GM19238 (cell line): ENCODE measurements around the gene DMAP1.

Experiments used
- DNase-seq: peaks from one replicate; pipeline ENCODE4 v3.0.0; 2011; ENCODE audit warnings: low spot score; ENCODE audit not compliant: insufficient read length

The DMAP1 gene

DNA sequence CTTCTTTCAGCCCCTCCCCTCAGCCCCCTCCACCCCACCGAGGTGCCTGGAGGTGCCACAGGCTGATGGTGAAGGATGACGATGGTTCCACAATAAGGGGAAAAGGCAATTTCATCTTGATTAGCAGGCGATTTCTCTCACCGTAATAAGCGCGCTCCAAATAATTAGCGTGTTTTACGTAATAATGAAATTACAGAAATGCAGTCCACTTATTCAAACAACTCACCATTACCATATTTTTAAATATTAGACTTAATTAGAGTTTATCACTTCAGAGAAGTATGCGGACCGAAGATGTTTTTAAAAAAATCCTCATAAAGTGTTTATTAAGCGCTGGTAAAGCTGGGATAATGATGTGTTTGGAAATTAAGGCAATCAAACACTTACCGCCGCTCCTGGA is 14.9 kb downstream of the DMAP1 start:
- DNase-seq, result no peak

GRCh38 chr1:44229435-44230167 is 16.3 kb downstream of the DMAP1 start:
- no peak for DNase-seq

GRCh38 chr1:44230796-44231195 is 17.5 kb downstream of the DMAP1 start:
- no peak for DNase-seq

DNA sequence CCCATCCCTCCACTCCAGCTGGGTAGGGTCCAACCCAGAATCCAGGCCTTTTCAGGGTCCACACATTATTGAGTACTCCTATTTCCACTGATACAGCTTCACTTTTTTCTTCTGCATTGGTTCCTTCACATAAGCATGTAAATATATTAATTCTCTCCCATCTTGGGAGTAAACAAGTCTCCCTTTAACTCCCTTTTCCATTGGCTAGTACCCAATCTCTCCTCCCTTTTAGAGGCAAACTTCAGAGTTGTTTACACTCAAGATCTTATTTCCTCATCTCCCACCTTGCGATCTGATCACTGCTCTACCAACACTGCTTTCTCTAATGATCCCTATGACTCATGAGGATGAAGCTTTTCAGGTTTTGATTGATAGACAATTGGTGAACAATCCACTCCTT is 20.3 kb downstream of the DMAP1 start:
- DNase-seq, result no peak

- DNase-seq, result no peak
These were observed 22.5 kb downstream of the DMAP1 start for GRCh38 chr1:44235808-44236207.

- DNase-seq, result no peak
These were observed 23.4 kb downstream of the DMAP1 start for GRCh38 chr1:44236490-44237272.

DNA sequence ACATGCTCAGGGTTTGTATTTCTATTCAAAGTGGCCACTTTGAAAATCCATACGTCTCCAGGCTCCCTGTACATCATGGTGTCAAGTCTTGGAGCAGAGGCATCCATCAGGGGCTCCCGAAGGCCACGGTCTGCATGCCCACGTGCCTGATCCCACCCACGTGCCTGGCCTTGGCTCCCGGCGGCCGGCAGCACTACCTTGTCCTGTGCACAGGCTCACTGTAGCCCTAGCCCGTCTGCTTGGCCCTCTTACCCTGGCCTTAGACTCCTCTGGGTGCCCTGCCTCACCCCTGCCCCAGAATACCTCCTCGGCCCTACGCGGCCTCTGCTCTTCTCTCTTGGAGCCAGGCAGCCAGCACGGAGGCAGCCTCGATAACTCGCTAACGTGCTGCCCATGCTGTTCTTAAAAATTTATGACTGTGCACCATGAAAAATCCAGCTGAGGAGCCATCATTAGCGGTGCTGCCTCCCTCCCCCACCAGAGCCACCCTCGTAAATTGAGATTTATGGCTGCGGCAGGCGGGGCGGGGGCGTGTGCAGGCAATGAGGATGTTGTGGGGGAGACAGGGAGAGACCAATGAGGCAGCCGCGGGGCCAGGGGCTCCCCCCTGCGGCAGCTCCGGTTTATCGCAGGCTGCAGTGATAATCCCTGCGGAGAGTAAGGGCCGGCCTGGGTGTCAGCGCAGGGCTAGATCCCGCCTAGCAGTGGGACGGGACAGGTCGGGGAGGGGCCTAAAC is 24.6 kb downstream of the DMAP1 start:
- peak; percentile 75 for DNase-seq

- no peak for DNase-seq
These were observed 25.4 kb downstream of the DMAP1 start for GRCh38 chr1:44238660-44239059.

DNA sequence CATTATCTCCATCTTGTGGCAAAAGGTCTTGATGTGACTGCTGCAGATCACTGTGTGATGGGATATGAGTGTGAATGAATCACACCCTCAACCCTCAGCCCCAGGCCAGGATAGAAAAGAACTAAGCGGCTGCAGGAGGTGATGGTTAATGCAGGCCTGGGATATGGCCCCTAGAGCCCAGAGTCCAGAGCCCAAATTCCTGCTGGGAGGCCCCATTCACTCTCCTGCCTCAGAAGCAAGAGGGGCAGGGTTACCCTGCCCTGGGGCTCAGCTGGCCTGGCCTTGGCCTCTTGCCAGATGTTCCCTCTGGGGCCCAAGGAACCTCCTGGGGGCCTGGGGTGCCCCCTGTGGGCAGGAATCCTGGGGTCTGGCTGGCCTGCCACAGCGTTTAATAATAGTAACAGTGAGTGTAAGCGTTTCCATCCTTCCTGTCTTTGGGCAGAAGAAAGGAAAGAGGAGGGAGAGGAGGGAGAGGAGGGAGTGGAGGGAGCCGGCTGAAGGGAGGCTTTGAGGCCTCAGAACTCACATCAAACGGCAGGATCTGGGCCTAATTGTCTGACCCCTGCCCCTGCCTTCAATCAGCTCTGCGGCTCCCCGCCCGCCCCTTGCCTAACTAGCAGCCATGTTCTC is 26.2 kb downstream of the DMAP1 start:
- DNase-seq, result no peak

DNA sequence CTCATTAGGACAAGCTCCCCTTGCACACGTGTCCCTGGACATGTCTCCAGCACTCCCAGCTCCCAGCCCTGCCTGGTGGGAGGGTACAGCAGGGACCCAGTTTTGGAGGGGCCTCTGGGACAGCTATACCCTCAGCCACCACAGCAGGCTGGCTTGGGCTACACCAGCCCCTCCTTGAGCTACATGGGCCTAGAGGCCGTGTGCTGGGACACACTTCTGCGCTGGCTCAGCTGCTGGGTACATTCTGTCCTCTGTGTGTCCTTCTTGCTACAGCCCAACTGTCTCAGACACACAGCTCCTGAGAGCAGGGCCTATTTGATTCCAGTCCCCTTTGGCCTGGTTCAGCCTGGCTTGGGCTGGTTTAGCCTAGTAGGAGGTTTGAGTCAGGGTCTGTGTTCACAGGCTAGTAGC is 26.7 kb downstream of the DMAP1 start:
- no peak for DNase-seq

DNA sequence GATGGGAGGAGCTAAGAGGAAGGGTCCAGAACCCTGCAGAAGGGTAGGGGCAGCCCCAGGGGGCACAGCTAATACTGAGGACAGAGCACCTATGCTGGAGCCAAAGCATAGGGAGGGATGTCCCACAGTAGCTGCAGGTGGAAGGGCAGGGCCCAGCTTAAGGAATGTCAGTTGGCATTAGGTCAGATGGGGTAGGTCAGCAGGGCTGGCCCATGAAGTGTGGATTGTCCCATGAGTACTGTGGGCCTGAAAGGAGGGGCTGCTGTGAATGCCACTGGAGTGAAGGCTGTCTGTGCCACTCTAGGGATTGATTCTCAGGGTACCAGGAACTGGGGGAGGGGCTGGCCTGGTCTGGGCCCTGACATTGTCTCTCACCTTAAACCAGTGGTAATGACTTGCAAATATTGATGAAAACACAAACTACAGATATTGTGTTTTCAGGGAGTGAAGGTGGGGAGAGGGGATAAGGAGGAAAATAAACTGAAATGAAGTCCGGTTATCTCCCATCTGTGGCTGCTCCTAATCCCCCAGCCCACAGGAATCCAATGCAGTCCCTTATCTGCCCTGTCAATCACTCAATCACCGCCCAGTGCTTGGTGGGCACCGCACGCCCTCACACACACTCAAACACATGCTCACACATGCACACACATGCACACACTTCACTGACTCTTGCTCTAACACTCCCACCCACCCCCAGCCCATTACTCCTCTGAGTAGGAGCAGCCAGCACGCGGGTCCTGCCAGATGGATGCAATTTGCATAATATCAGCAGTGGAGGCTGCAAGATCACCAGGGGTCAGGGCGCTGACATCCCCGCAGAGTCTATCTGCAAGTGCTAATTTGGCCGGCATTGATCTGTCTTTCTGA is 27.8 kb downstream of the DMAP1 start:
- no peak for DNase-seq

- DNase-seq, result no peak
These were observed 29.5 kb downstream of the DMAP1 start for GRCh38 chr1:44242746-44243145.

DNA sequence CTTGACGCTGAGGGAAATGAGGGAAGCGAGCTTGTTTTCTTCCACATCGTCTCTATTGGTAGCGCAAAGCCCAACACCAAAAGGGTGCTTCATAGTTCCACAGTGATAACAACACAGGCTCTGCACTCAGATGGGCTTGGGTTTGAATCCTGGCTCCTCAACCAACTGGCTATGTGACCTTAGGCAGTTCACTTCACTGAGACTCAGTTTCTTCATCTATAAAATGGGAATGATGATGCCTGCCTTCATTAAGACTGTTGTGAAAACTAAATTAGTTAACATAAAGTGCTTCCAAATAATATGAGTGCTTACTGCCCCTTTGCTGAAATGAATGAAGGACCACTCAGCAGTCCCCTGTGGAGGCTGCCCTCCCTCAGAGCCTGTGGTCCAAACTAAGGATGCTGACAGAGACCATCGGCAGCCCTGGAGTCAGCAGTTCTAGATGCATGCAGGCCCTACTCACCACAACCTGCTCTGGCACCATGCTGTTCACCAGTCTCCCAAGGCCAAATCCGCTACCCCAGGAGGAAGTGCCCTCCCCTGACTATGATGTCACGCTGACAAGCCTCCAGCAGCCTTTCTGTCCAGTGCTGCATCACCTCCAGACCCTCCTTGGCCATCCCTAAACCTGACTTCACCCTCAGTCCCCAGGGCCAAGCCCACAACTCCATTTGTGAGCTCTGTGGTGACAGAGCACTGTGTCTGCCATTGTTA is 30.7 kb downstream of the DMAP1 start:
- DNase-seq, result no peak

GRCh38 chr1:44244986-44245385 is 31.7 kb downstream of the DMAP1 start:
- no peak for DNase-seq

DNA sequence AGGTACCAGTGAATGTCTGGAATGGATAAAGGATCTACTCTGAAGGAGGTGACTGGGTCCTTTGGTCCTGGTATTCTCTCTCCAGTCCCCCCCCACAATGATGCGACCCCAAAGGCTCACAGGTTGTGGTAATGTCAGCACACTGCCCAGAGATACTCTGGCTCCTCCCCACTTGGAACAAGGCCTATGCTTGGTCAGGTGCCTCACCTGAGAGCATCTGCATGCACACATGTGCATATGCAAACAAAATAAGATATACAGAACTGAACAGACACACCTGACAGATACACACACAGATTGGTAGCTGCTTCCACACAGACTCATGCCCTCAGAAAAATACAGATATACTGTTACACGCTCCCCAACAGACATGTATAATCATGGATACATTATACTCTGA is 33.5 kb downstream of the DMAP1 start:
- DNase-seq, result no peak

GRCh38 chr1:44249543-44249942 is 36.3 kb downstream of the DMAP1 start:
- no peak for DNase-seq

DNA sequence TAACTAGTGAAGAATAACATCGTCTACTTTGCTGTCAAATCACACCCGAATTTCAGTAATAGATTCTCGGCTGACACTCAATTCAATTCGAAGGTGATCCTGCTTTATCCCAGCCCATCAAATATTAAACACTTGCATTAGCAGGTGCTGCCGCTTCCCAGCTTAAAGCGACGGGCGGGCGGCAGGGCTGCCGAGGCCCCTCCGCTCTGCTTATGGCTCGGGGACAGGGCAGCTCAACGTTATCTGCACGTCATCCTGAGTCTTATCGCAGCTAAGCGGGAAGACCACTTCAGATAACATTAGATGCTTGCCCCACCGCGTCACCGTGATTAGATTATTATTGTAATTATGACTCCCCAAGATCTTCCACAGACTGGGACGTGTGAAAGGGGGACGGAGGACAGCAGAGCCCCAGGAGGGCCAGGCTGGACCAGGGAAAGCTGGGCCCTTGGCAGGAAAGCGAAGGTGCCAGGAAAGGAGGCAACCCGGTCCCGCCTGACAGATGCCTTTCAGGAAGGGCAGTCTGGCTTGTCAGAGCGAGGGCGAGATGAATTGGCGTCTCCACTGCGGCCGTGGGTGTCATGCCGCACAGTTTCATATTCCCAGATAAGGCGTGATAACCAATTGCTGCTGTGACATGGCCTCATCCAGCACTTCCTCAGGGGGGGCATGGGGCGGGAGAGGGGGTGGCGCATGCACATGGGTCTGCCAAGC is 37.0 kb downstream of the DMAP1 start:
- DNase-seq, result no peak

- DNase-seq, result no peak
These were observed 38.2 kb downstream of the DMAP1 start for GRCh38 chr1:44251486-44251885.

GRCh38 chr1:44251989-44252671 is 38.9 kb downstream of the DMAP1 start:
- no peak for DNase-seq
